WTC11 (cell line): ENCODE measurements around the gene COL18A1. TPM values are rescaled to one million over a fixed set of nuclear protein-coding genes. Genes with fewer than 3 reads are reported as not detected.
A peak's percentile ranks its signal among the peaks of the same experiment; 100 is the strongest.

Source experiments
- ATAC-seq: fragments of 200-7000 bp; cut with Tn5 transposase; 2 replicates; pipeline ENCODE4 v1.10.0; 2021; ENCODE audit warnings: mild to moderate bottlenecking, moderate library complexity
- CTCF ChIA-PET: fragments of 300-600 bp; sonication (Branson Sonifier 250); formaldehyde crosslinking; loops from one replicate; lab custom pipeline; 2021; ENCODE audit warnings: antibody characterized with exemption; lab: Charles Lee
- POLR2A ChIA-PET: fragments of 350-600 bp; sonication (Branson Sonifier 250); formaldehyde crosslinking; loops from one replicate; lab custom pipeline; 2021; ENCODE audit warnings: antibody characterized with exemption; lab: Charles Lee
- DNase-seq: peaks from one replicate; pipeline ENCODE4 v3.0.0; 2021; ENCODE audit warnings: low spot score
- H3K27ac Mint-ChIP-seq: 2 replicates; pipeline ENCODE4 v1.8.0; 2021; ENCODE audit warnings: mixed read lengths
- H3K27me3 Mint-ChIP-seq: 2 replicates; pipeline ENCODE4 v1.8.0; 2021; ENCODE audit warnings: low read depth, mild to moderate bottlenecking, moderate library complexity, mixed read lengths
- H3K36me3 Mint-ChIP-seq: 2 replicates; pipeline ENCODE4 v1.8.0; 2021; ENCODE audit warnings: mixed read lengths
- H3K4me1 Mint-ChIP-seq: 2 replicates; pipeline ENCODE4 v1.8.0; 2022; ENCODE audit warnings: mixed read lengths
- H3K4me3 Mint-ChIP-seq: 2 replicates; pipeline ENCODE4 v1.8.0; 2021; ENCODE audit warnings: mild to moderate bottlenecking, moderate library complexity, mixed read lengths
- H3K9me3 Mint-ChIP-seq: 2 replicates; pipeline ENCODE4 v1.8.0; 2021; ENCODE audit warnings: mixed read lengths
- AFF4 ChIP-seq: sonication (generic); formaldehyde crosslinking; IDR thresholded peaks from 2 replicates; pipeline ENCODE4 v1.8.1; 2023; ENCODE audit warnings: mild to moderate bottlenecking, missing genetic modification reagents, borderline replicate concordance
- ATF1 ChIP-seq: sonication (generic); formaldehyde crosslinking; IDR thresholded peaks from 2 replicates; pipeline ENCODE4 v1.8.1; 2023; ENCODE audit warnings: mild to moderate bottlenecking, moderate library complexity, missing genetic modification reagents
- E2F1 ChIP-seq: sonication (generic); formaldehyde crosslinking; IDR thresholded peaks from 2 replicates; pipeline ENCODE4 v1.8.0; 2022; ENCODE audit warnings: mild to moderate bottlenecking, missing genetic modification reagents
- ELF4 ChIP-seq: sonication (generic); formaldehyde crosslinking; IDR thresholded peaks from 2 replicates; pipeline ENCODE4 v1.8.1; 2022; ENCODE audit warnings: low read depth, mild to moderate bottlenecking, moderate library complexity, missing genetic modification reagents
- EMX1 ChIP-seq: fragments of 250-450 bp; sonication (Bioruptor Pico); IDR thresholded peaks from 2 replicates; pipeline ENCODE4 v1.8.0; 2021; ENCODE audit warnings: mild to moderate bottlenecking
- ESRRA ChIP-seq: sonication (generic); formaldehyde crosslinking; IDR thresholded peaks from 2 replicates; pipeline ENCODE4 v1.8.1; 2022; ENCODE audit warnings: mild to moderate bottlenecking, missing genetic modification reagents, borderline replicate concordance
- NFE2L1 ChIP-seq: sonication (generic); formaldehyde crosslinking; IDR thresholded peaks from 2 replicates; pipeline ENCODE4 v1.8.1; 2023; ENCODE audit warnings: missing genetic modification reagents
- NFYB ChIP-seq: sonication (generic); formaldehyde crosslinking; conservative IDR thresholded peaks from 2 replicates; pipeline ENCODE4 v1.8.0; 2022; ENCODE audit warnings: low read depth, missing genetic modification reagents
- NR2C2 ChIP-seq: sonication (generic); formaldehyde crosslinking; IDR thresholded peaks from 2 replicates; pipeline ENCODE4 v1.8.0; 2022; ENCODE audit warnings: mild to moderate bottlenecking, missing genetic modification reagents
- NR3C1 ChIP-seq: sonication (generic); formaldehyde crosslinking; conservative IDR thresholded peaks from 2 replicates; pipeline ENCODE4 v1.8.1; 2023; ENCODE audit warnings: low read depth, mild to moderate bottlenecking, missing genetic modification reagents
- PREB ChIP-seq: sonication (generic); formaldehyde crosslinking; IDR thresholded peaks from 2 replicates; pipeline ENCODE4 v1.8.1; 2022; ENCODE audit warnings: mild to moderate bottlenecking, missing genetic modification reagents, moderate library complexity, borderline replicate concordance
- SMAD3 ChIP-seq: sonication (generic); formaldehyde crosslinking; IDR thresholded peaks from 2 replicates; pipeline ENCODE4 v1.8.0; 2022; ENCODE audit warnings: missing genetic modification reagents, mild to moderate bottlenecking, borderline replicate concordance
- SOX15 ChIP-seq: fragments of 250-450 bp; sonication (Bioruptor Pico); IDR thresholded peaks from 2 replicates; pipeline ENCODE4 v1.9.0; 2021; ENCODE audit warnings: mild to moderate bottlenecking
- TEAD4 ChIP-seq: sonication (generic); formaldehyde crosslinking; IDR thresholded peaks from 2 replicates; pipeline ENCODE4 v1.8.0; 2022; ENCODE audit warnings: mild to moderate bottlenecking, missing genetic modification reagents
- TP53 ChIP-seq: sonication (generic); formaldehyde crosslinking; IDR thresholded peaks from 2 replicates; pipeline ENCODE4 v1.8.1; 2023; ENCODE audit warnings: mild to moderate bottlenecking, missing genetic modification reagents
- ZNF232 ChIP-seq: sonication (generic); formaldehyde crosslinking; IDR thresholded peaks from 2 replicates; pipeline ENCODE4 v1.8.0; 2022; ENCODE audit warnings: mild to moderate bottlenecking, missing genetic modification reagents
- ZNF423 ChIP-seq: fragments of 250-450 bp; sonication (Bioruptor Pico); IDR thresholded peaks from 2 replicates; pipeline ENCODE4 v2.1.2; 2022; ENCODE audit warnings: mild to moderate bottlenecking, moderate library complexity
- total RNA-seq: library from RNA; stranded (reverse); gene quantifications from 3 replicates; pipeline ENCODE4 v1.2.3, GENCODE V29; 2021
- TF ChIP-seq, protein P1 (sequence below): sonication (generic); formaldehyde crosslinking; IDR thresholded peaks from 2 replicates; pipeline ENCODE4 v1.8.1; 2022; ENCODE audit warnings: low read depth, mild to moderate bottlenecking, moderate library complexity, missing genetic modification reagents, borderline replicate concordance
- TF ChIP-seq, protein P2 (sequence below): sonication (generic); formaldehyde crosslinking; IDR thresholded peaks from 2 replicates; pipeline ENCODE4 v1.8.0; 2023; ENCODE audit warnings: mild to moderate bottlenecking, missing genetic modification reagents
- TF ChIP-seq, protein P3 (sequence below): fragments of 250-450 bp; sonication (Bioruptor Pico); IDR thresholded peaks from 2 replicates; pipeline ENCODE4 v1.9.0; 2021; ENCODE audit warnings: moderate library complexity, mild to moderate bottlenecking, inconsistent platforms, borderline replicate concordance
- TF ChIP-seq, protein P4 (sequence below): fragments of 250-450 bp; sonication (Bioruptor Pico); IDR thresholded peaks from 2 replicates; pipeline ENCODE4 v2.1.2; 2022; ENCODE audit warnings: mild to moderate bottlenecking, moderate library complexity
- TF ChIP-seq, protein P5 (sequence below): sonication (generic); formaldehyde crosslinking; IDR thresholded peaks from 2 replicates; pipeline ENCODE4 v1.8.0; 2022; ENCODE audit warnings: mild to moderate bottlenecking, missing genetic modification reagents

COL18A1 gene
- total RNA-seq, 1 experiment from 2014 or later = 231 TPM

GRCh38 chr21:45391743-45392572, 13.0 kb upstream of the COL18A1 start:
- DNase-seq (peak; percentile 7), ATAC-seq (no peak)
- ChIA-PET POLR2A (interaction anchor here (0.7 kb wide), 1 partner anchor 781 kb away, joined by 3 read pairs; no protein-coding TSS in a partner anchor), CTCF (interaction anchor here (1.2 to 1.4 kb wide), 2 partner anchors 15 to 83 kb away, joined by 4 to 5 read pairs; no protein-coding TSS in a partner anchor)
- Mint-ChIP-seq H3K27ac (peak overlapping the region; percentile 19; the same call in 1 of the 2 replicates), H3K4me1 (no peaks in the 10 kb centered on the region; the same call in 1 of the 2 replicates), H3K36me3 (no peaks in the 10 kb centered on the region), H3K9me3 (no peaks in the 10 kb centered on the region), H3K4me3 (no peak overlapping the region), H3K27me3 (peaks cover 4% of the 10 kb centered on the region; the same call in 1 of the 2 replicates)
- TF ChIP-seq NR2C2 (CRISPR knock-in tag) = no peak
- no peak for TF ChIP-seq SMAD3 (CRISPR knock-in tag)
- TF ChIP-seq, protein P1, sequence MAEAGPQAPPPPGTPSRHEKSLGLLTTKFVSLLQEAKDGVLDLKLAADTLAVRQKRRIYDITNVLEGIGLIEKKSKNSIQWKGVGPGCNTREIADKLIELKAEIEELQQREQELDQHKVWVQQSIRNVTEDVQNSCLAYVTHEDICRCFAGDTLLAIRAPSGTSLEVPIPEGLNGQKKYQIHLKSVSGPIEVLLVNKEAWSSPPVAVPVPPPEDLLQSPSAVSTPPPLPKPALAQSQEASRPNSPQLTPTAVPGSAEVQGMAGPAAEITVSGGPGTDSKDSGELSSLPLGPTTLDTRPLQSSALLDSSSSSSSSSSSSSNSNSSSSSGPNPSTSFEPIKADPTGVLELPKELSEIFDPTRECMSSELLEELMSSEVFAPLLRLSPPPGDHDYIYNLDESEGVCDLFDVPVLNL (CRISPR knock-in tag) = no peak
- TF ChIP-seq ZNF232 = no peak
- no peak for TF ChIP-seq EMX1
- TF ChIP-seq TP53 (CRISPR knock-in tag) = no peak
- TF ChIP-seq ATF1 (CRISPR knock-in tag) = no peak
- TF ChIP-seq ELF4 = no peak
- no peak for TF ChIP-seq TEAD4 (CRISPR knock-in tag)
- no peak for TF ChIP-seq ESRRA (CRISPR knock-in tag)
- TF ChIP-seq PREB (CRISPR knock-in tag) = no peak
- no peak for TF ChIP-seq NFE2L1 (CRISPR knock-in tag)
- TF ChIP-seq E2F1 = no peak
- no peak for TF ChIP-seq SOX15 (CRISPR knock-in tag)
- TF ChIP-seq, protein P2, sequence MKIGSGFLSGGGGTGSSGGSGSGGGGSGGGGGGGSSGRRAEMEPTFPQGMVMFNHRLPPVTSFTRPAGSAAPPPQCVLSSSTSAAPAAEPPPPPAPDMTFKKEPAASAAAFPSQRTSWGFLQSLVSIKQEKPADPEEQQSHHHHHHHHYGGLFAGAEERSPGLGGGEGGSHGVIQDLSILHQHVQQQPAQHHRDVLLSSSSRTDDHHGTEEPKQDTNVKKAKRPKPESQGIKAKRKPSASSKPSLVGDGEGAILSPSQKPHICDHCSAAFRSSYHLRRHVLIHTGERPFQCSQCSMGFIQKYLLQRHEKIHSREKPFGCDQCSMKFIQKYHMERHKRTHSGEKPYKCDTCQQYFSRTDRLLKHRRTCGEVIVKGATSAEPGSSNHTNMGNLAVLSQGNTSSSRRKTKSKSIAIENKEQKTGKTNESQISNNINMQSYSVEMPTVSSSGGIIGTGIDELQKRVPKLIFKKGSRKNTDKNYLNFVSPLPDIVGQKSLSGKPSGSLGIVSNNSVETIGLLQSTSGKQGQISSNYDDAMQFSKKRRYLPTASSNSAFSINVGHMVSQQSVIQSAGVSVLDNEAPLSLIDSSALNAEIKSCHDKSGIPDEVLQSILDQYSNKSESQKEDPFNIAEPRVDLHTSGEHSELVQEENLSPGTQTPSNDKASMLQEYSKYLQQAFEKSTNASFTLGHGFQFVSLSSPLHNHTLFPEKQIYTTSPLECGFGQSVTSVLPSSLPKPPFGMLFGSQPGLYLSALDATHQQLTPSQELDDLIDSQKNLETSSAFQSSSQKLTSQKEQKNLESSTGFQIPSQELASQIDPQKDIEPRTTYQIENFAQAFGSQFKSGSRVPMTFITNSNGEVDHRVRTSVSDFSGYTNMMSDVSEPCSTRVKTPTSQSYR = no peak
- TF ChIP-seq NFYB (CRISPR knock-in tag) = no peak
- TF ChIP-seq, protein P3, sequence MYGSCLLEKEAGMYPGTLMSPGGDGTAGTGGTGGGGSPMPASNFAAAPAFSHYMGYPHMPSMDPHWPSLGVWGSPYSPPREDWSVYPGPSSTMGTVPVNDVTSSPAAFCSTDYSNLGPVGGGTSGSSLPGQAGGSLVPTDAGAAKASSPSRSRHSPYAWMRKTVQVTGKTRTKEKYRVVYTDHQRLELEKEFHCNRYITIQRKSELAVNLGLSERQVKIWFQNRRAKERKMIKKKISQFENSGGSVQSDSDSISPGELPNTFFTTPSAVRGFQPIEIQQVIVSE (CRISPR knock-in tag) = no peak

DNA sequence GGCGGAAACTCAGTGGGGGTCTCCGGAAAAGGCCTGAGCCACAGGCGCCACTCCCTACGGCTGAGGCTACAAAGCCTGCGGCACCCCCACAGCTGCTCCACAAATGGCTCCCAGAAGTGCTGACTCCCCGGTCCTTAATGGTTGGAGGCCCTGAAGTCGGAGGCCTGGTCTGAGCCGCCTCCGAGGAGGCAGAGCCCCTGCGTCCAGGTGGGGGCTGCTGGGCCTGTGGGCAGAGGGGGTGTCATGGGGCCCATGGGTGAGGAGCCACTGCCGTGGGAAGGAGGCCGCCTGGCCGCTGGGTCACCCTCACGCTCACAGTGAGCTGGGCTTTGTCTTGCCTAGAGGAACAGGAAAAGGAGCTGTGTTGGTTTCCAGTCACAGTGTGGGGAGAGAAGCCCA, 12.4 kb upstream of the COL18A1 start:
- Mint-ChIP-seq H3K9me3 (no peaks in the 10 kb centered on the region), H3K4me3 (no peak overlapping the region), H3K27me3 (peaks cover 4% of the 10 kb centered on the region; the same call in 1 of the 2 replicates), H3K36me3 (no peaks in the 10 kb centered on the region), H3K27ac (no peak overlapping the region), H3K4me1 (no peaks in the 10 kb centered on the region; the same call in 1 of the 2 replicates)
- ATAC-seq (no peak), DNase-seq (peak; percentile 7)
- CTCF ChIA-PET = interaction anchor here (1.2 to 1.4 kb wide), 2 partner anchors 14 to 84 kb away, joined by 4 to 5 read pairs; no protein-coding TSS in a partner anchor
- POLR2A ChIA-PET = no interaction called here
- TF ChIP-seq, protein P4, sequence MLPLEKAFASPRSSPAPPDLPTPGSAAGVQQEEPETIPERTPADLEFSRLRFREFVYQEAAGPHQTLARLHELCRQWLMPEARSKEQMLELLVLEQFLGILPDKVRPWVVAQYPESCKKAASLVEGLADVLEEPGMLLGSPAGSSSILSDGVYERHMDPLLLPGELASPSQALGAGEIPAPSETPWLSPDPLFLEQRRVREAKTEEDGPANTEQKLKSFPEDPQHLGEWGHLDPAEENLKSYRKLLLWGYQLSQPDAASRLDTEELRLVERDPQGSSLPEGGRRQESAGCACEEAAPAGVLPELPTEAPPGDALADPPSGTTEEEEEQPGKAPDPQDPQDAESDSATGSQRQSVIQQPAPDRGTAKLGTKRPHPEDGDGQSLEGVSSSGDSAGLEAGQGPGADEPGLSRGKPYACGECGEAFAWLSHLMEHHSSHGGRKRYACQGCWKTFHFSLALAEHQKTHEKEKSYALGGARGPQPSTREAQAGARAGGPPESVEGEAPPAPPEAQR = no peak
- no peak for TF ChIP-seq NR3C1
- TF ChIP-seq, protein P5, sequence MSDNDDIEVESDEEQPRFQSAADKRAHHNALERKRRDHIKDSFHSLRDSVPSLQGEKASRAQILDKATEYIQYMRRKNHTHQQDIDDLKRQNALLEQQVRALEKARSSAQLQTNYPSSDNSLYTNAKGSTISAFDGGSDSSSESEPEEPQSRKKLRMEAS (CRISPR knock-in tag) = no peak
- TF ChIP-seq ZNF423 (CRISPR knock-in tag) = no peak
- TF ChIP-seq AFF4 (CRISPR knock-in tag) = no peak
